Stimulated activated CD4-positive, alpha-beta T cell treated with anti-CD3 and anti-CD28 coated beads, Interleukin-15, amount 100 ng/mL, for 48 hours (primary cell): ENCODE measurements around the gene IL2RG.

Source experiments
- DNase-seq, 2 donors: peaks; one replicate each; pipeline ENCODE4 v3.0.0-alpha.2; 2020; ENCODE audit warnings: low read depth in 2 of 2

The IL2RG gene

DNA sequence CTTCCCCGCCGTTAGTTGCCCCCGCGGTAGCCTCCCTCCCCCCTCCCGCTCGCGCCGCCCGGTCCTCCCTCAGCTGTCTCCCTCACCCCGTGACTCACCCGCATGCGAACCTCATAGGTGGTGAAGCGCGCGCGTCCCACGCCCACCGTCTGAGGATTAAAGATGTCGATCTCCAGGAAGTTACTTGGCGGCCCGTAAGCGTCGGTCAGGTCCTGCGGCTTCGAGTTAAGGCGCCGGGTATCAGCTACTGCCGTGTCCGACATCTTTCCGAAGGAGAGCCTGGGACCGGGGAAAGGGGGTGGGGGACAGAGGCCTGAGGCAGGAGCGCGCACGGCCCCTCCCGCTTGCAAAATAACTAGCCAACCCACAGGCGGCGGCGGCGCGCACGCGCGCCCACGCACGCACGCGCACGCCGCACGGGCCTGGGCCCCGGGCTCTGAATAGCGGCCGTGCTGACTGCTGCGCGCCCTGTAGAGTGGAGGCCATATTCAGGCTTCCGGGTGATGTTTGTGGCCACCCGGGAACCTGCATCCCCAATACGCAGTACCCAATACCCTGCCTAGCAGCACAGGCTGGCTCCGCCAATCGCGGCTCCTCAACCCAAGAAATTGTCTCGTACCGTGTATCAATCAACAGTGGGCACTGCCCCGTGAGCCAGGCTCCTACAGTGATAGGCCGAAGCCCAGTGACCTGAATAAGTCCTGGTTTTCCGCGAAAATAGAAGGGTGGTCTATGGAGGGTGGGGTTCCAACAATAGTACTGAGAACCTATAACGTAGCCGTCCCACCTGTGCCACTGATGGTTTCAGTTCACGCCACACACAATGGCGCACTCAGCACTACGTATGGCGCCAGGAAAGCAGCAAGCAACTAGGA, 43.1 kb downstream of the IL2RG start, which contains the start of gene SNX12:
SNX12 (minus strand) TSS at position 291 of the 875 bp plus-strand sequence; CDS start at position 263, 28 bp downstream.
- DNase-seq, result peak; percentile 79 to 81

DNA sequence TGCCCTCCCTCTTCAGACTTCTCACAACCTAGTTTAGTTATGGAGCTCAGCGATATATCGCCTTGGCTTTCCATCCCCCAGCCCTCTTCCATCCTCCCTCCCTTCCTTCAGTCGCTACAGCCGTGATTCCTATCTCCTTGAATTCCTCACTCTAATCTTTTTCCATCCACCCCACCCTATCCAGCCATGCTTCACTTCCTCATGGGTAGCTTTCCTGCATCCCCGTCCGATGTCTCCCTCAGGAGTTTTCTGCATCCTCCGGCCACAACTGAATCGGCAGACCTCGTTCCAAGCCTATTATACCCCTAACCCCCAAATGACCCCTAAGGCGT, 43.7 kb downstream of the IL2RG start:
- DNase-seq, result no peak

DNA sequence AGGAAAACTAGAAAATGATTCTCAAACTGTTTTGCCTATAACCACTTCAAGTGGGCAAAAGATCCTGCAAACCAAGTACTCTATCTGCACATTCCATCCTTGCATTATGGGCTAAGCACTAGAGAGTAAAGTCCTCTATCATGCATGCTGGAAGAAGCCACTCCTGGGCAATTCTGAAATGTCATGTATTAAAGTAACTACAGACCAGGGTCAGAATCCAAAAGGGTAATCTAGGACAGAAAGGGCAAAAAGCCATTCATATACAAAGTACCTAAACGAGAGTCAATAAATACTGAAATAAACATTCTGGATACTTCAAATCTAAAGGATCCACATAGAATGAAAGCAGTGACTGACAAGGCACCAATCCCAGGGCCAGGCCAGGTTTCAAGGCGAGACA, 44.3 kb downstream of the IL2RG start:
- DNase-seq, result no peak

DNA sequence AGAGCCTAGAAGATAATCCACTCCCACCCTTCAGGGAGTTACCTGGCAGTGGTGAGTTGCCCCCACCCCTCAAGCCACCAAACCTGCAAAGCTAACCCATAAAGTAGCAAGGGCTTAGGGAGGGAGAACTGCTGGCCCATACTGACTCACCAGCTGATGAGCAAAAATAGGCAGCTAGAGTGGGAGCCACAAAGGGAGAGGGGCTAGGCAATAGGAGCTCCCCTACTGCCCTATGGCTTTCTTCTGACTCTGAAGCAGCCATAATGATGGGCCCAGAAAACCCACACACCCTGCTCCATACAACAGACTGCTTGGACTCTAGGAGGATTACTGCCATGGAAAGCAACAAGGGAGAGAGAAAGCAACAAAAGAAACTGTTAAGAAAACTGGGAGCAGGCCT, 51.2 kb downstream of the IL2RG start:
- no peak for DNase-seq

DNA sequence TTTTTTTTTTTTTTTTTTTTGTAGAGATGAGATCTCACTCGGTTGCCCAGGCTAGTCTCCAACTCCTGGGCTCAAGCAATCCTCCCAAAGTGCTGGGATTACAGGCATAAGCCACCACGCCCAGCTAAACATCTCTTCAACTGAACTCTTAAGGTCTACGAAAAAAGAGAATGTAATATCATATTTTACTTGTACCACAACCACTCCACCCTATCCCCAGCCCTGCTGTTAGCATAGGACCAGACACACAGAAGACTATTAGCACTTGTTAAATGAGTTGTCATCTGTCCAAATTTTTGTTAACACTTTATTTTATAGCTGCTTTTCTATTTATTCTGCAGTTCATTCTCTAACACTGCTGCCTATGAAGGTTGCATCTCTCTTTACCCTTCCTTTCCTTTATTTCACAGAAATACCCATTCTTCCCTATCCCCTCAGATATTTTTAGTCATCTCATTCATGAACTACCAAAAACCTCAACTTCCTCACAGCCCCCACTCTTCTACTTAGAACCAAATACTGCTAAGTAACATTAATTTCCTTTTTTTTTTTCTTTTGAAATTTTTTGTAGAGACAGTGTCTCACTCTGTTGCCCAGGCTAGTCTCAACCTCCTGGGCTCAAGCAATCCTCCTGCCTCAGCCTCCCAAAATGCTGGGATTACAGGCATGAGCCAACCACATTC, 53.4 kb downstream of the IL2RG start:
- no peak for DNase-seq
